K562 (cell line): ENCODE measurements around the gene ATP2A2. TPM values are rescaled to one million over a fixed set of nuclear protein-coding genes. Genes with fewer than 3 reads are reported as not detected.

ENCODE experiments used
- ATAC-seq: fragments of 200-7000 bp; cut with Tn5 transposase; 3 replicates; pipeline ENCODE4 v1.9.1; 2020; ENCODE audit warnings: moderate library complexity
- BruUV-seq: library from RNA; stranded (reverse); fragments of 400-500 nt; replicated peaks from 2 replicates; lab custom pipeline; 2021; lab: Mats Ljungman, UMichigan
- CTCF ChIA-PET: fragments of 300-600 bp; formaldehyde crosslinking; extraction: SDS; loops from one replicate; lab custom pipeline; 2021; ENCODE audit warnings: low intra/inter-chr PET ratio; lab: Yijun Ruan, JAX
- POLR2A ChIA-PET: fragments of 300-600, 350-650 bp; sonication (Branson Sonifier 250); formaldehyde crosslinking; extraction: SDS; loops from one replicate; lab custom pipeline; 2021; ENCODE audit warnings: antibody characterized with exemption, inconsistent platforms; lab: Yijun Ruan, JAX
- DNase-seq, 4 experiments: peaks; one replicate each; pipeline versions ENCODE4 v3.0.0 to v3.0.0-alpha.2; 2011 to 2018; ENCODE audit warnings: low spot score in 3 of 4, mixed read lengths in 3 of 4; ENCODE audit errors: extremely low read depth in 1 of 4
- FAIRE-seq: peaks from 2 replicates; lab custom pipeline; 2011; peaks lifted over from hg19 to GRCh38; lab: Jason Lieb, UNC
- H2AFZ ChIP-seq: 2 replicates; pipeline ENCODE4 v1.6.0; 2011; ENCODE audit warnings: low read depth, low read length, control low read depth, inconsistent platforms
- H3K27ac ChIP-seq: fragments of 200-600 bp; 3 replicates; pipeline ENCODE4 v1.8.0; 2011; ENCODE audit warnings: low read depth, mild to moderate bottlenecking, control low read depth, inconsistent platforms, low read length, moderate library complexity, mixed read lengths; ENCODE audit errors: extremely low read depth
- H3K27me3 ChIP-seq, 2 experiments: fragments of 300-600 bp in 1 of 2; 2 replicates in 1 of 2; 3 replicates in 1 of 2; pipeline versions ENCODE4 v1.6.0 to v1.8.0; 2011; ENCODE audit warnings: inconsistent platforms in 2 of 2, low read length in 2 of 2, mild to moderate bottlenecking in 1 of 2, mixed read lengths in 1 of 2, moderate library complexity in 1 of 2; ENCODE audit not compliant: control insufficient read depth in 2 of 2, insufficient read depth in 2 of 2
- H3K36me3 ChIP-seq: fragments of 300-600 bp; 3 replicates; pipeline ENCODE4 v1.8.0; 2011; ENCODE audit warnings: mild to moderate bottlenecking, low read length, inconsistent platforms; ENCODE audit not compliant: control insufficient read depth, insufficient read depth
- H3K4me1 ChIP-seq, 2 experiments: fragments of 200-600 bp in 1 of 2; replicated peaks in 1 of 2; 2 replicates in 1 of 2; 3 replicates in 1 of 2; pipeline versions ENCODE4 v1.5.1 to v1.8.0; 2011; ENCODE audit warnings: inconsistent platforms in 2 of 2, low read length in 2 of 2, mild to moderate bottlenecking in 1 of 2, mixed read lengths in 1 of 2, moderate library complexity in 1 of 2; ENCODE audit not compliant: control insufficient read depth in 2 of 2, insufficient read depth in 2 of 2
- H3K4me2 ChIP-seq: 2 replicates; pipeline ENCODE4 v1.6.1; 2011; ENCODE audit warnings: low read length, control low read depth, inconsistent platforms, mixed read lengths; ENCODE audit not compliant: insufficient read depth
- H3K4me3 ChIP-seq: fragments of 200-600 bp; sonication (generic), shearing (Covaris generic); 2 replicates; pipeline ENCODE4 v1.5.1; 2016; ENCODE audit warnings: control low read depth, inconsistent platforms
- H3K79me2 ChIP-seq: fragments of 200-600 bp; 3 replicates; pipeline ENCODE4 v1.8.0; 2011; ENCODE audit warnings: low read length, inconsistent platforms; ENCODE audit not compliant: control insufficient read depth, insufficient read depth
- H3K9ac ChIP-seq, 2 experiments: 2 replicates each; pipeline versions ENCODE4 v1.6.0 to v1.6.1; 2011; ENCODE audit warnings: low read depth in 2 of 2, low read length in 2 of 2, control low read depth in 1 of 2, inconsistent platforms in 1 of 2, mild to moderate bottlenecking in 1 of 2, mixed read lengths in 1 of 2; ENCODE audit not compliant: insufficient read depth in 1 of 2
- H3K9me1 ChIP-seq: one replicate; pipeline ENCODE4 v1.6.0; 2011; ENCODE audit warnings: inconsistent platforms, mild to moderate bottlenecking, low read length, moderate library complexity; ENCODE audit not compliant: control insufficient read depth, insufficient read depth
- H3K9me3 ChIP-seq: replicated peaks from 2 replicates; pipeline ENCODE4 v1.5.1; 2011; ENCODE audit warnings: low read depth, low read length, inconsistent platforms; ENCODE audit not compliant: control insufficient read depth, insufficient read depth
- H4K20me1 ChIP-seq: replicated peaks from 2 replicates; pipeline ENCODE4 v1.6.1; 2011; ENCODE audit warnings: low read length, inconsistent platforms, mixed read lengths; ENCODE audit not compliant: control insufficient read depth, insufficient read depth
- CCAR2 ChIP-seq: fragments of 200-400 bp; formaldehyde crosslinking; IDR thresholded peaks from 2 replicates; pipeline ENCODE4 v1.6.1; 2017; ENCODE audit warnings: mild to moderate bottlenecking, low read depth, low read length
- EWSR1 ChIP-seq: fragments of 450-650 bp; IDR thresholded peaks from 2 replicates; pipeline ENCODE4 v1.6.1; 2018; ENCODE audit warnings: borderline replicate concordance, mild to moderate bottlenecking, low read depth, moderate library complexity; ENCODE audit not compliant: partially characterized antibody
- FOXP1 ChIP-seq: sonication (generic); formaldehyde crosslinking; IDR thresholded peaks from 2 replicates; pipeline ENCODE4 v1.8.0; 2022; ENCODE audit warnings: mild to moderate bottlenecking, missing genetic modification reagents
- GATAD2A ChIP-seq: fragments of 450-650 bp; IDR thresholded peaks from 2 replicates; pipeline ENCODE4 v1.6.1; 2017
- HDAC1 ChIP-seq, 2 experiments: fragments of 450-650 bp; IDR thresholded peaks; 2 replicates each; pipeline ENCODE4 v1.6.1; 2016 to 2017; ENCODE audit warnings: inconsistent platforms in 1 of 2, mild to moderate bottlenecking in 1 of 2, moderate library complexity in 1 of 2
- KDM1A ChIP-seq, 2 experiments: fragments of 450-650 bp; IDR thresholded peaks; 2 replicates each; pipeline ENCODE4 v1.6.1; 2016; ENCODE audit warnings: mild to moderate bottlenecking in 2 of 2
- MAFF ChIP-seq: IDR thresholded peaks from 2 replicates; pipeline ENCODE4 v1.6.1; 2012; ENCODE audit warnings: low read length, improper control_type of control experiment
- MXD1 ChIP-seq: fragments of 250-450 bp; sonication (Bioruptor Pico); IDR thresholded peaks from 2 replicates; pipeline ENCODE4 v1.8.0; 2021; ENCODE audit warnings: borderline replicate concordance, mild to moderate bottlenecking, moderate library complexity; ENCODE audit not compliant: poor library complexity, severe bottlenecking
- POLR2AphosphoS5 ChIP-seq: IDR thresholded peaks from 2 replicates; pipeline ENCODE4 v1.6.1; 2011; ENCODE audit warnings: mild to moderate bottlenecking, low read depth, low read length, moderate library complexity; ENCODE audit not compliant: control insufficient read depth, insufficient read depth
- SUPT5H ChIP-seq: fragments of 450-650 bp; IDR thresholded peaks from 2 replicates; pipeline ENCODE4 v1.6.1; 2016
- TAF1 ChIP-seq: IDR thresholded peaks from 2 replicates; pipeline ENCODE4 v1.6.1; 2011; ENCODE audit warnings: mild to moderate bottlenecking, low read length, moderate library complexity; ENCODE audit not compliant: insufficient read depth, control insufficient read depth, severe bottlenecking; ENCODE audit errors: extremely low read depth
- ZNF174 ChIP-seq: fragments of 250-450 bp; sonication (Bioruptor Pico); IDR thresholded peaks from 2 replicates; pipeline ENCODE4 v1.4.0; 2020; ENCODE audit warnings: mild to moderate bottlenecking
- ZNF512 ChIP-seq: IDR thresholded peaks from 2 replicates; pipeline ENCODE4 v1.6.1; 2016; ENCODE audit warnings: missing genetic modification characterization, missing compliant biosample characterization
- ZNF589 ChIP-seq: fragments of 200-800 bp; sonication (Bioruptor generic); IDR thresholded peaks from 2 replicates; pipeline ENCODE4 v1.6.1; 2016; ENCODE audit warnings: low read depth, missing genetic modification characterization, missing compliant biosample characterization
- WGBS: fragments of 100-300 bp; shearing (Covaris generic); methylation state at CpG from one replicate; pipeline ENCODE4 v1.1.6; 2016; ENCODE audit warnings: low coverage, mixed read lengths; ENCODE audit not compliant: insufficient coverage; ENCODE audit errors: missing lambda C conversion rate; 5-methylcytosine and 5-hydroxymethylcytosine counted together
- in situ Hi-C: fragments of 300-500 bp; cut with MboI; formaldehyde crosslinking; loops from 4 replicates; pipeline ENCODE4 v1.15.0; 2018; ENCODE audit warnings: inconsistent platforms, mixed read lengths
- intact Hi-C: fragments of 100-400 bp; cut with micrococcal nuclease; formaldehyde crosslinking; loops from 2 replicates; pipeline ENCODE4 v1.14.2; 2022
- polyA plus RNA-seq, 8 experiments: library from polyadenylated mRNA; depleted of rRNA in 4 of 8; stranded (reverse) in 5 of 8; unstranded in 3 of 8; fragments of >200 nt; fragmentation: Nextera tagmentation in 2 of 8; fragmentation: Illumina TruSeq in 1 of 8; extraction: Ambion mirVana in 2 of 8; extraction: Trizol in 1 of 8; gene quantifications; 2 replicates each; pipeline versions ENCODE4 v1.2.1 to v1.2.3, GENCODE V29; 2011 to 2014; ENCODE audit warnings: inconsistent platforms in 1 of 8, missing spikeins in 1 of 8
- total RNA-seq, 7 experiments: library from RNA; depleted of rRNA in 6 of 7; stranded (reverse); fragments of >200 nt in 6 of 7; fragmentation: Illumina TruSeq in 2 of 7; extraction: Trizol in 2 of 7; gene quantifications; 2 replicates each; pipeline versions ENCODE4 v1.2.1 to v1.2.3, GENCODE V29; 2011 to 2021; ENCODE audit warnings: low replicate concordance in 1 of 7

Gene ATP2A2
- total and polyA plus RNA-seq, 9 of the 15 experiments (the other 6 are each of a cell fraction or from before 2014, with no cell fraction given) = 5.2 to 205 (median 51.6) TPM

GRCh38 chr12:110349514-110350151 is 68.6 kb downstream of the ATP2A2 start (continued):
- no peak for TF ChIP-seq FOXP1 (CRISPR knock-in tag)
- TF ChIP-seq SUPT5H = peak; percentile 56
- TF ChIP-seq ZNF589 (CRISPR knock-in tag) = no peak
- TF ChIP-seq TAF1 = no peak
- TF ChIP-seq ZNF174 = no peak
- TF ChIP-seq MAFF = no peak
- TF ChIP-seq KDM1A (IDR thresholded peaks at IDR 0.05) = no peak
- TF ChIP-seq HDAC1 (IDR thresholded peaks at IDR 0.05) = no peak
- no peak for TF ChIP-seq CCAR2
- TF ChIP-seq MXD1 (CRISPR knock-in tag) = no peak
- TF ChIP-seq, all 486 proteins: peak for 8

GRCh38 chr12:110351119-110351518 is 70.1 kb downstream of the ATP2A2 start:
- WGBS = 90% methylated on average over 8 of the region's 8 CpGs
- no peak for TF ChIP-seq ZNF512 (tag)
- peak; percentile 45; the same call in 1 of the 2 replicates for TF ChIP-seq POLR2AphosphoS5
- no peak for TF ChIP-seq GATAD2A
- no peak for TF ChIP-seq EWSR1
- ATAC-seq (no peak), FAIRE-seq (no peak), DNase-seq (no peak)
- no peak overlapping the region for H3K9ac ChIP-seq
- peaks cover 8 to 21% of the 10 kb centered on the region in 2 experiments; a peak in 4 of 5 replicates for H3K4me1 ChIP-seq
- POLR2A ChIA-PET = interaction anchor here (1.2 to 2.3 kb wide), 3 partner anchors 8 to 21 kb away, joined by 3 to 10 read pairs (median 3); no protein-coding TSS in a partner anchor
- no peaks in the 10 kb centered on the region for H3K79me2 ChIP-seq
- no peaks in the 10 kb centered on the region for H3K27me3 ChIP-seq
- no peak overlapping the region for H3K4me3 ChIP-seq
- CTCF ChIA-PET = no interaction called here
- in situ Hi-C loops = no loop called here
- no peak overlapping the region for H3K4me2 ChIP-seq
- no peak overlapping the region for H2AFZ ChIP-seq
- peaks cover 49% of the 10 kb centered on the region; the same call in 2 of the 3 replicates for H3K36me3 ChIP-seq
- H3K9me1 ChIP-seq = no peaks in the 10 kb centered on the region
- no TSS peak for BruUV-seq
- H3K9me3 ChIP-seq = no peaks in the 10 kb centered on the region
- intact Hi-C loops = loop anchor here (10.0 kb wide), 1 partner anchor 246 kb away; no protein-coding TSS in a partner anchor
- no peak overlapping the region for H3K27ac ChIP-seq
- H4K20me1 ChIP-seq = peaks cover 11% of the 10 kb centered on the region; the same call in 1 of the 2 replicates
